Measurements from ENCODE around the gene TDRD10.

TDRD10 gene

DNA sequence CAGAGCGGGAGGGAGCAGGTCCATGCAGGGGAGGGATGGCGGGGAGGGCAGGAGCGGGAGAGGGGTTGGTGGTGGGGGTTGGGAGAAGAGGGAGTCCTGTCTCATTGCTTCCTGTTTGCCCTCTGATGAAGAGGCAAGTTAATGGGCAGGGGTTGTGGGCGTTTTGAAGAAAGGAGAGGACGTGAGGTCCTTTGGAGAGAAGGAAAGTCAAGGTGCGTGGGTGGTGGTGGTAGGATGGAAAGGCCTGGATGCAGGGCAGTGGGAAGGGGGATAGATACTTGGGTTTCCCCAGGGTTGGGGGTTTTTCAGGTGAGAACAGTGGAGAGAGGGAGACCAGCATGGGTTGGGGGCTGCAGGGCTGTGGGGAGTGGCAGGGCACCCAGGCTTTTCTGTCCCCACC is 39.2 kb downstream of the TDRD10 start:
- ATAC-seq: no peak
- TF ChIP-seq ZNF8 (CRISPR knock-in tag; IDR thresholded peaks at IDR 0.05) (no peak), ESRRG (CRISPR knock-in tag; IDR thresholded peaks at IDR 0.05) (no peak), ZFP3 (CRISPR knock-in tag; IDR thresholded peaks at IDR 0.05) (no peak), ARNTL (CRISPR knock-in tag; IDR thresholded peaks at IDR 0.05; ENCODE audit: borderline replicate concordance, low read depth) (no peak), PPARA (CRISPR knock-in tag; IDR thresholded peaks at IDR 0.05; ENCODE audit: borderline replicate concordance) (no peak), TCF4 (CRISPR knock-in tag; IDR thresholded peaks at IDR 0.05; ENCODE audit: borderline replicate concordance) (no peak), RARB (CRISPR knock-in tag; IDR thresholded peaks at IDR 0.05) (no peak), CSDC2 (CRISPR knock-in tag; IDR thresholded peaks at IDR 0.05) (no peak), ZNF565 (CRISPR knock-in tag; conservative IDR thresholded peaks at IDR 0.05; ENCODE audit: low read depth) (no peak), GLIS3 (CRISPR knock-in tag; IDR thresholded peaks at IDR 0.05) (no peak), ZC3H10 (CRISPR knock-in tag; IDR thresholded peaks at IDR 0.05) (no peak), TOX (CRISPR knock-in tag; IDR thresholded peaks at IDR 0.05; ENCODE audit: borderline replicate concordance) (no peak)
- TF ChIP-seq, protein P1, sequence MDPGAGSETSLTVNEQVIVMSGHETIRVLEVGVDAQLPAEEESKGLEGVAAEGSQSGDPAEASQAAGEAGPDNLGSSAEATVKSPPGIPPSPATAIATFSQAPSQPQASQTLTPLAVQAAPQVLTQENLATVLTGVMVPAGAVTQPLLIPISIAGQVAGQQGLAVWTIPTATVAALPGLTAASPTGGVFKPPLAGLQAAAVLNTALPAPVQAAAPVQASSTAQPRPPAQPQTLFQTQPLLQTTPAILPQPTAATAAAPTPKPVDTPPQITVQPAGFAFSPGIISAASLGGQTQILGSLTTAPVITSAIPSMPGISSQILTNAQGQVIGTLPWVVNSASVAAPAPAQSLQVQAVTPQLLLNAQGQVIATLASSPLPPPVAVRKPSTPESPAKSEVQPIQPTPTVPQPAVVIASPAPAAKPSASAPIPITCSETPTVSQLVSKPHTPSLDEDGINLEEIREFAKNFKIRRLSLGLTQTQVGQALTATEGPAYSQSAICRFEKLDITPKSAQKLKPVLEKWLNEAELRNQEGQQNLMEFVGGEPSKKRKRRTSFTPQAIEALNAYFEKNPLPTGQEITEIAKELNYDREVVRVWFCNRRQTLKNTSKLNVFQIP (CRISPR knock-in tag; IDR thresholded peaks at IDR 0.05; ENCODE audit: borderline replicate concordance, low read depth): no peak
- TF ChIP-seq, protein P2, sequence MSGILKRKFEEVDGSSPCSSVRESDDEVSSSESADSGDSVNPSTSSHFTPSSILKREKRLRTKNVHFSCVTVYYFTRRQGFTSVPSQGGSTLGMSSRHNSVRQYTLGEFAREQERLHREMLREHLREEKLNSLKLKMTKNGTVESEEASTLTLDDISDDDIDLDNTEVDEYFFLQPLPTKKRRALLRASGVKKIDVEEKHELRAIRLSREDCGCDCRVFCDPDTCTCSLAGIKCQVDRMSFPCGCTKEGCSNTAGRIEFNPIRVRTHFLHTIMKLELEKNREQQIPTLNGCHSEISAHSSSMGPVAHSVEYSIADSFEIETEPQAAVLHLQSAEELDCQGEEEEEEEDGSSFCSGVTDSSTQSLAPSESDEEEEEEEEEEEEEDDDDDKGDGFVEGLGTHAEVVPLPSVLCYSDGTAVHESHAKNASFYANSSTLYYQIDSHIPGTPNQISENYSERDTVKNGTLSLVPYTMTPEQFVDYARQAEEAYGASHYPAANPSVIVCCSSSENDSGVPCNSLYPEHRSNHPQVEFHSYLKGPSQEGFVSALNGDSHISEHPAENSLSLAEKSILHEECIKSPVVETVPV (CRISPR knock-in tag; IDR thresholded peaks at IDR 0.05): no peak
- TF ChIP-seq, protein P3, sequence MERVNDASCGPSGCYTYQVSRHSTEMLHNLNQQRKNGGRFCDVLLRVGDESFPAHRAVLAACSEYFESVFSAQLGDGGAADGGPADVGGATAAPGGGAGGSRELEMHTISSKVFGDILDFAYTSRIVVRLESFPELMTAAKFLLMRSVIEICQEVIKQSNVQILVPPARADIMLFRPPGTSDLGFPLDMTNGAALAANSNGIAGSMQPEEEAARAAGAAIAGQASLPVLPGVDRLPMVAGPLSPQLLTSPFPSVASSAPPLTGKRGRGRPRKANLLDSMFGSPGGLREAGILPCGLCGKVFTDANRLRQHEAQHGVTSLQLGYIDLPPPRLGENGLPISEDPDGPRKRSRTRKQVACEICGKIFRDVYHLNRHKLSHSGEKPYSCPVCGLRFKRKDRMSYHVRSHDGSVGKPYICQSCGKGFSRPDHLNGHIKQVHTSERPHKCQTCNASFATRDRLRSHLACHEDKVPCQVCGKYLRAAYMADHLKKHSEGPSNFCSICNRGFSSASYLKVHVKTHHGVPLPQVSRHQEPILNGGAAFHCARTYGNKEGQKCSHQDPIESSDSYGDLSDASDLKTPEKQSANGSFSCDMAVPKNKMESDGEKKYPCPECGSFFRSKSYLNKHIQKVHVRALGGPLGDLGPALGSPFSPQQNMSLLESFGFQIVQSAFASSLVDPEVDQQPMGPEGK (CRISPR knock-in tag; IDR thresholded peaks at IDR 0.05; ENCODE audit: borderline replicate concordance): no peak
- TF ChIP-seq, protein P4, sequence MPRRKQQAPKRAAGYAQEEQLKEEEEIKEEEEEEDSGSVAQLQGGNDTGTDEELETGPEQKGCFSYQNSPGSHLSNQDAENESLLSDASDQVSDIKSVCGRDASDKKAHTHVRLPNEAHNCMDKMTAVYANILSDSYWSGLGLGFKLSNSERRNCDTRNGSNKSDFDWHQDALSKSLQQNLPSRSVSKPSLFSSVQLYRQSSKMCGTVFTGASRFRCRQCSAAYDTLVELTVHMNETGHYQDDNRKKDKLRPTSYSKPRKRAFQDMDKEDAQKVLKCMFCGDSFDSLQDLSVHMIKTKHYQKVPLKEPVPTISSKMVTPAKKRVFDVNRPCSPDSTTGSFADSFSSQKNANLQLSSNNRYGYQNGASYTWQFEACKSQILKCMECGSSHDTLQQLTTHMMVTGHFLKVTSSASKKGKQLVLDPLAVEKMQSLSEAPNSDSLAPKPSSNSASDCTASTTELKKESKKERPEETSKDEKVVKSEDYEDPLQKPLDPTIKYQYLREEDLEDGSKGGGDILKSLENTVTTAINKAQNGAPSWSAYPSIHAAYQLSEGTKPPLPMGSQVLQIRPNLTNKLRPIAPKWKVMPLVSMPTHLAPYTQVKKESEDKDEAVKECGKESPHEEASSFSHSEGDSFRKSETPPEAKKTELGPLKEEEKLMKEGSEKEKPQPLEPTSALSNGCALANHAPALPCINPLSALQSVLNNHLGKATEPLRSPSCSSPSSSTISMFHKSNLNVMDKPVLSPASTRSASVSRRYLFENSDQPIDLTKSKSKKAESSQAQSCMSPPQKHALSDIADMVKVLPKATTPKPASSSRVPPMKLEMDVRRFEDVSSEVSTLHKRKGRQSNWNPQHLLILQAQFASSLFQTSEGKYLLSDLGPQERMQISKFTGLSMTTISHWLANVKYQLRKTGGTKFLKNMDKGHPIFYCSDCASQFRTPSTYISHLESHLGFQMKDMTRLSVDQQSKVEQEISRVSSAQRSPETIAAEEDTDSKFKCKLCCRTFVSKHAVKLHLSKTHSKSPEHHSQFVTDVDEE (CRISPR knock-in tag; IDR thresholded peaks at IDR 0.05): no peak

DNA sequence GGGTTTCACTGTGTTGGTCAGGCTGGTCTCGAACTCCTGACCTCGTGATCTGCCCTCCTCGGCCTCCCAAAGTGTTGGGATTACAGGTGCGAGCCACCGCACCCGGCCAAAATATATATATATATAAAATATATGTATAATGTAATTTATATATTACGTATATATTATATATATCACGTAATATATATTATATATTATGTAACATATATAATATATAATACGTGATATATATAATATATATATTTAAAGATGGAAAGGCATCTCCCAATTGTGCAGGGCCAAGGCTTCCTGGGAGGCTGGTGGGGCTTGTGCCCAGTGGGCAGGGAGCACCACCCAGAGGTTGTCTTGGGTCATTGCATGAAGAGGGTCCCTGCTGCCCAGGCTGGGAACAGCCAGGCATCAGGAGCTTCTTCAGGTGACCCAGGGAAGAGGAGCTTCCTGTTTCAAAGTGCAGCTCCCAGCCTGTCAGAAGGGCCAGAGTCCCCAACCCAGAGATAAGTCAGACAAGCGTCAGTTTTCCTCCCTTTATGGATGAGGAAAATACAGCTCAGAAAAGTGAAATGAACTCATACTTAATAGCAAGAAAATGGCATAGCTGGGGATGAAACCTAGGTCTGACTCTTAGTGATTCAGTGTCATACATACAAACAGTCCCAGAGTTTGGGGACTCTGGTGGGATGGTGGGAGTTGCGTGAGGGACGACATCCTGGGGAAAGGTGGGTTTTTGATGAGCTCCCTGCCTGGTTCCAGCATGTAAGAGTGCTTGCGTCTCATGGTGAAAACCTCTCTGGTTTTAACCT is 44.4 kb downstream of the TDRD10 start:
- TF ChIP-seq ARNTL (CRISPR knock-in tag; IDR thresholded peaks at IDR 0.05; ENCODE audit: borderline replicate concordance, low read depth) (no peak), ZNF8 (CRISPR knock-in tag; IDR thresholded peaks at IDR 0.05) (no peak), ZFP3 (CRISPR knock-in tag; IDR thresholded peaks at IDR 0.05) (no peak), TCF4 (CRISPR knock-in tag; IDR thresholded peaks at IDR 0.05; ENCODE audit: borderline replicate concordance) (no peak), RARB (CRISPR knock-in tag; IDR thresholded peaks at IDR 0.05) (no peak), BACH2 (CRISPR knock-in tag; IDR thresholded peaks at IDR 0.05; ENCODE audit: borderline replicate concordance) (no peak), PPARA (CRISPR knock-in tag; IDR thresholded peaks at IDR 0.05; ENCODE audit: borderline replicate concordance) (no peak), OSR1 (CRISPR knock-in tag; IDR thresholded peaks at IDR 0.05) (no peak), ESRRG (CRISPR knock-in tag; IDR thresholded peaks at IDR 0.05) (no peak), ZC3H10 (CRISPR knock-in tag; IDR thresholded peaks at IDR 0.05) (no peak)
- TF ChIP-seq, protein P4 (CRISPR knock-in tag; IDR thresholded peaks at IDR 0.05): no peak
- ATAC-seq: peak; percentile 95

All from SK-N-SH treated with all-trans-retinoic acid at 6 μM for 48 hours (cell line).